Stimulated activated naive CD8-positive, alpha-beta T cell treated with anti-CD3 and anti-CD28 coated beads, Interleukin-15, Interleukin-2, amounts not matched to agents 100 ng/mL and 50 ng/mL, for 24 hours (primary cell): ENCODE measurements around the gene RPL18.
"Not testable (repeated sequence)": the region's sequence is repeated elsewhere in the genome, so short reads cannot be mapped to it uniquely, and the experiment has no call there.

Experiments used
- H3K27ac Mint-ChIP-seq: one replicate; pipeline ENCODE4 v1.8.0; 2021; ENCODE audit warnings: mild to moderate bottlenecking, mixed read lengths
- H3K27me3 Mint-ChIP-seq: one replicate; pipeline ENCODE4 v1.8.0; 2021; ENCODE audit warnings: mixed read lengths
- H3K36me3 Mint-ChIP-seq: one replicate; pipeline ENCODE4 v1.8.0; 2021; ENCODE audit warnings: low read depth, mixed read lengths
- H3K4me1 Mint-ChIP-seq: one replicate; pipeline ENCODE4 v1.8.0; 2021; ENCODE audit warnings: low read depth, mixed read lengths
- H3K4me3 Mint-ChIP-seq: one replicate; pipeline ENCODE4 v1.8.0; 2021; ENCODE audit warnings: mild to moderate bottlenecking, mixed read lengths
- H3K9me3 Mint-ChIP-seq: one replicate; pipeline ENCODE4 v1.8.0; 2021; ENCODE audit warnings: mixed read lengths

The RPL18 gene

GRCh38 chr19:48636859-48637448 lies 18.0 kb upstream of the RPL18 start, which contains the start of gene DBP:
TSS of gene DBP (minus strand) at chr19:48637379. CDS start at chr19:48636994, 385 bp downstream.
- peak within 1 kb of the TSS; percentile 97 for H3K27ac Mint-ChIP-seq
- peaks cover 62% of the 10 kb centered on the region for H3K4me1 Mint-ChIP-seq
- H3K36me3 Mint-ChIP-seq = no peaks in the 10 kb centered on the region
- no peaks in the 10 kb centered on the region for H3K9me3 Mint-ChIP-seq
- peak within 1 kb of the TSS; percentile 86 for H3K4me3 Mint-ChIP-seq
- H3K27me3 Mint-ChIP-seq = no peaks in the 10 kb centered on the region

GRCh38 chr19:48635966-48636858 lies 17.2 kb upstream of the RPL18 start:
- peaks cover 63% of the 10 kb centered on the region for H3K4me1 Mint-ChIP-seq
- H3K27ac Mint-ChIP-seq = peak overlapping the region; percentile 42
- H3K9me3 Mint-ChIP-seq = no peaks in the 10 kb centered on the region
- no peaks in the 10 kb centered on the region for H3K27me3 Mint-ChIP-seq
- H3K4me3 Mint-ChIP-seq = peak overlapping the region; percentile 86
- no peaks in the 10 kb centered on the region for H3K36me3 Mint-ChIP-seq

DNA sequence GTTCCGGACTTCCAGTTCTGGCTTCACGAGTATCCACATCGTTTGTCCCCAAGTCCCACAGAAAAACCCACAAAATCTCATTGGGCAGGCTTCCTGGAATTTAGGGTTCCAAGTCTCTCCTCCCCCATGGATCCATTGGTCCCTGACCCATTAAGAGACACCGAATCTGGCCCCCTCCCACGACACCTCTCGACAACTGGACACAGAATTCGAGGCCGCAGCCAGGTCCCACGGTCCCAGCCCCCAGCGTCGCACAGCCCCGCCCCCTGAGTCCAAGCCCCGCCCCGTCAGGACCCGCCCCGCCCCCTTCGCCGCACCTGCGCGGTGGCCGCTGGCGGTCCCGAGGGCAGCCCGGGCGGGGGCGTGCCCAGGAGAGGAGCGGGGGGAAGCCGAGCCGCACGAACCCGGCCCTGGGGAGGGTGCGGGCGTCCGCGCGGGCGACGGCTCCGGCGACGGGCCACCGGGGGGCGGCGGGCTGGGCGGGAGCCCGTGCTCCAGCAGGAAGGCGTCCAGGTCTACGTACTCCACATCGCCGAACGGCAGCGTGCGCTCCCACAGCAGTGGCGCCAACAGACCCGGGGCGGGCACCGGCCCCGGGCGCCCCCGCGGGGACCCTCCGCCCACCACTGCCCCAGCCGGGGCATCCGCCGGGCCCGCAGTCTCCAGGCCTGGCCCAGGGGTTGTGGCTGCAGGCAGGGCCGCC lies 16.4 kb upstream of the RPL18 start:
- Mint-ChIP-seq H3K9me3 (no peaks in the 10 kb centered on the region), H3K4me3 (peak overlapping the region; percentile 86), H3K36me3 (no peaks in the 10 kb centered on the region), H3K27me3 (no peaks in the 10 kb centered on the region), H3K27ac (peak overlapping the region; percentile 87), H3K4me1 (peaks cover 70% of the 10 kb centered on the region)

DNA sequence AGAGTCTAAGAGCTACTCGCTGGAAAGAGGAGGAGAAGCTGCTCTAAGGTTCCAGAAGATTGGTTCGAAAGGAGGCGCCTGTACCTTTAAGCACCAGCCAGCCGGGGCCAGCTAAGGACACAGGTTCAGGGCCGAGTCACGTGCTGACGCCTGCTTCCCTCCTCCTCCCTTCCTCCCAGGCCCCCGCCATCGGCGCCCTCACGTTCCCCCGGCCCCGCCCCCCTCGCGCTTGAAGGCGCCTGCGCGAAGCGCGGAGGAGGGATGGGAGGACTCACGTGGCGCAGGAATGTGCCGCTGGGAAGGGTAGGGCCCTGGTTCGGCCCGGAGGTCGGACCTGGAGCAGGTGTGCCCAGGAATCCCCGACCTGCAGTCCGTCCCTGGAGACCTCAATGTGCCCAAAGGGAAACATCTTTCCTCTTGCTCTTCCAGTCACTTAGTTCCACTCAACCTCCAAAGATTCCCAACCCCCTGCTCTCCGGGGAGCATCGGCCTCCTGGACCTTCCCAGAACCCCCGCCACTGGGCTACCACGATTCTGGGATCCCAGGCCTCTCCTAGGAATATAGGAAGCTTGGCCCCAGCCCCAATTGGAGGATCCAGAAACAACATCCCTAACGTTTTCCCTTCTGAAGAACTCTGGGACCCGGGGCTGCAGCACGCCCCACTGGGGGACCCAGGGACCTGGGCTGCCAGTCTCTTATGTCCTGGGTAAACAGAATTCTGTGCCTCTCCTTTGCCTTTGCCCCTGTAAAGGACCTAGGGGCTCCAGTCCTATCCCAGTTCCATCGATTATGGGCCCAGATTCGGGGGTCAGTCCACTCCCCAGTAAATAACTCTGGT lies 15.7 kb upstream of the RPL18 start:
- Mint-ChIP-seq H3K9me3 (no peaks in the 10 kb centered on the region), H3K36me3 (peaks cover 3% of the 10 kb centered on the region), H3K4me1 (peaks cover 69% of the 10 kb centered on the region), H3K27ac (peak overlapping the region; percentile 87), H3K27me3 (no peaks in the 10 kb centered on the region), H3K4me3 (peak overlapping the region; percentile 80)

GRCh38 chr19:48634036-48634342 lies 15.0 kb upstream of the RPL18 start:
- Mint-ChIP-seq H3K36me3 (peaks cover 3% of the 10 kb centered on the region), H3K27ac (peak overlapping the region; percentile 87), H3K4me1 (peaks cover 65% of the 10 kb centered on the region), H3K27me3 (no peaks in the 10 kb centered on the region), H3K9me3 (no peaks in the 10 kb centered on the region), H3K4me3 (peak overlapping the region; percentile 71)

DNA sequence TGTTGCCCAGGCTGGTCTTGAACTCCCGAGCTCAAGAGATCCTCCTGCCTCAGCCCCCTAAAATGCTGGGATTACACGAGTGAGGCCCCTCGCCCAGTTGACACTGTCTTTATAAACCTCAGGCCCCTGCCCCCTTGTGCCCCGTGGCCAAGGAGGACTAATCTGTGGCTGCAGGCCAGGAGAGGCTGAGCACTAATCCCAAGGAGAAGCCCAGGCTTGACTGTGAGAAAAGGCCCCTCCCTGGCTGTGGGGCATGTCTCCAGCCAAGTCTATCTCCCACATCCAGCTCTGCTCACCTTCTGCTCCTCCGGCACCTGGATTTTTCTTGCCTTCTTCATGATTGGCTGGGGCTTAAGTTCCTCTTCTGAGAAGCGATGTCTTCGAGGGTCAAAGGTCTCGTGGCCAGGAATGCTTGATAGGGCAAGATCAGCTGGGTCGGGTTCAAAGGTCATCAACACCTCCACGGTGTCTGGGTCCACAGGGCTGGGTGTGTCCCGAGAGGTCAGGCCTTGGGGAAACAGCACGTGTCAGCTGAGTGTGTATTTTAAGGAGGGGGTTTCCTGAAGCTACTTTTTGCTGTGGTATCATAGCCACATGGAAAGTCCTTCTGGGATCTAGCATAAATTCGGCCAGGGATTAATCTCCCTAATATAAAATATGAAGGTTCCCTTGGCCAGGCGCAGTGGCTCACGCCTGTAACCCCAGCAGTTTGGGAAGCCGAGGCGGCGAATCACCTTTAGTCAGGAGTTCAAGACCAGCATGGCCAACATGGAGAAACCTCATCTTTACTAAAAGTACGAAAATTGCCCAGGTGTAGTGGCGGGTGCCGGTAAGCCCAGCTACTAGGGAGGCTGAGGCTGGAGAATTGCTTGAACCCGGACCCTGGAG lies 14.4 kb upstream of the RPL18 start:
- H3K36me3 Mint-ChIP-seq = peaks cover 3% of the 10 kb centered on the region
- no peaks in the 10 kb centered on the region for H3K9me3 Mint-ChIP-seq
- peaks cover 59% of the 10 kb centered on the region for H3K4me1 Mint-ChIP-seq

GRCh38 chr19:48632692-48633147 lies 13.7 kb upstream of the RPL18 start:
- Mint-ChIP-seq H3K4me3 (no peak overlapping the region), H3K27ac (peak overlapping the region; percentile 77), H3K4me1 (peaks cover 54% of the 10 kb centered on the region), H3K27me3 (no peaks in the 10 kb centered on the region), H3K9me3 (no peaks in the 10 kb centered on the region), H3K36me3 (peaks cover 3% of the 10 kb centered on the region)

More for the DNA sequence above, 14.4 kb upstream of the RPL18 start:
- peak overlapping the region; percentile 87 for H3K27ac Mint-ChIP-seq
- H3K4me3 Mint-ChIP-seq = no peak overlapping the region
- no peaks in the 10 kb centered on the region for H3K27me3 Mint-ChIP-seq

DNA sequence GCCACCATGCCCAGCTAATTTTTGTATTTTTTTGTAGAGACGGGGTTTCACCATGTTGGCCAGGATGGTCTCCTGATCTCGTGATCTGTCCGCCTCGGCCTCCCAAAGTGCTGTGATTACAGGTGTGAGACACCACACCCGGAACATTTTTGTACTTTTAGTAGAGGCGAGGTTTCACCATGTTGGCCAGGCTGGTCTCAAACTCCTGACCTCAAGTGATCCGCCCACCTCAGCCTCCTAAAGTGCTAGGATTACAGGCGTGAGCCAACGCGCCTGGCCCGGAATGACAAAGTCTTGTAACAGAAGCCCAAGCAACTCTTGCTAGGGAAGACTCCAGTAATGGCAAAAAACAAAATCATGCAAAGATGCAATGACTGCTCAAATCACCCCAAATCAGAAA lies 13.3 kb upstream of the RPL18 start:
- not testable (repeated sequence) for H3K4me3 Mint-ChIP-seq, H3K27me3 Mint-ChIP-seq, H3K9me3 Mint-ChIP-seq, H3K36me3 Mint-ChIP-seq
- peak overlapping the region; percentile 77 for H3K27ac Mint-ChIP-seq
- H3K4me1 Mint-ChIP-seq = peaks cover 55% of the 10 kb centered on the region

GRCh38 chr19:48631225-48631624 lies 12.2 kb upstream of the RPL18 start:
- Mint-ChIP-seq H3K27ac (no peak overlapping the region), H3K36me3 (peaks cover 6% of the 10 kb centered on the region), H3K4me3 (no peak overlapping the region), H3K27me3 (no peaks in the 10 kb centered on the region), H3K4me1 (peaks cover 59% of the 10 kb centered on the region), H3K9me3 (no peaks in the 10 kb centered on the region)

DNA sequence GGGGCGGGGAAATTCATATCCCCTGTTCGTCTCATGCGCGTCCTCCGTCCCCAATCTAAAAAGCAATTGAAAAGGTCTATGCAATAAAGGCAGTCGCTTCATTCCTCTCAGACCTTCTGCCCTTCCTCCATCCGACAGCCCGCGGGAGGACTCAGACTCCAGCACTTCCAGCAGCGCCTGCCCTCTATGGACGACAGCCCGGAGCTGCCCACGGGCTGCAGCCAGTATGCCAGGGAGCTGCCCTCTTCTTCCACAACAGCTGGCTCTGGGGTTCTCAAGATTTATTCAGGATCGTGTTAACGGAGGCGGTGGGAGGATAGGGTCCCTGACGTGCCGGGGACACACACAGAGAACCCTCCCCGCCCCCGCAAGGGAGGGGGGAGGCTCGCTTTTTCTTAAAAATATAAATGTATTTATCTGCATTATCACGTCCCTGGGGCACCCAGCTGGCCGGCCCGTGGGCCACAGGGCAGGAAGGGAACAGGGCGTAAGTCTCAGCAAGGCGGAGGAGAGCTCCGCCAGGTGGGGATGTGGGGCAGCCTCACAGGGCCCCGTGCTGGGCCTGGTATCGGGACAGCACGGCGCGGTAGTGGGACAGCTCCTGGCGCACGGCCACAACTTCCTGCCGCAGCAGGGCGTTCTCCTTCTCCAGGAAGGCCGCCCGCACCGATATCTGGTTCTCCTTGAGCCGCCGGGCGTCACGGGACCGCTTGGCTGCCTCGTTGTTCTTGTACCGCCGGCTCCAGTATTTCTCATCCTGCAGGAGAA lies 11.5 kb upstream of the RPL18 start:
- no peak overlapping the region for H3K27ac Mint-ChIP-seq
- H3K27me3 Mint-ChIP-seq = no peaks in the 10 kb centered on the region
- H3K4me1 Mint-ChIP-seq = peaks cover 56% of the 10 kb centered on the region
- peaks cover 7% of the 10 kb centered on the region for H3K36me3 Mint-ChIP-seq
- H3K4me3 Mint-ChIP-seq = no peak overlapping the region
- no peaks in the 10 kb centered on the region for H3K9me3 Mint-ChIP-seq

GRCh38 chr19:48629599-48630295 lies 10.8 kb upstream of the RPL18 start:
- no peak overlapping the region for H3K27ac Mint-ChIP-seq
- no peaks in the 10 kb centered on the region for H3K9me3 Mint-ChIP-seq
- no peaks in the 10 kb centered on the region for H3K27me3 Mint-ChIP-seq
- peaks cover 12% of the 10 kb centered on the region for H3K36me3 Mint-ChIP-seq
- no peak overlapping the region for H3K4me3 Mint-ChIP-seq
- H3K4me1 Mint-ChIP-seq = peaks cover 57% of the 10 kb centered on the region

DNA sequence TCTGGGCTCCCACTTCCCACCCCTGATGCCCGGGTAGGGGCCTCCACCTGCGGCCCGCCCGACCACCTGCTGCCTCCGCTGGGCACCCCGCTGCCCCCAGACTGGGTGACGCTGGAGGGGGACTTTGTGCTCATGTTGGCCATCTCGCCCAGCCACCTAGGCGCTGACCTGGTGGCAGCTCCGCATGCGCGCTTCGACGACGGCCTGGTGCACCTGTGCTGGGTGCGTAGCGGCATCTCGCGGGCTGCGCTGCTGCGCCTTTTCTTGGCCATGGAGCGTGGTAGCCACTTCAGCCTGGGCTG lies 10.3 kb upstream of the RPL18 start:
- peaks cover 57% of the 10 kb centered on the region for H3K4me1 Mint-ChIP-seq

More for the DNA sequence above, 10.3 kb upstream of the RPL18 start:
- no peak overlapping the region for H3K27ac Mint-ChIP-seq
- H3K9me3 Mint-ChIP-seq = no peaks in the 10 kb centered on the region
- H3K27me3 Mint-ChIP-seq = no peaks in the 10 kb centered on the region
- peaks cover 12% of the 10 kb centered on the region for H3K36me3 Mint-ChIP-seq
- no peak overlapping the region for H3K4me3 Mint-ChIP-seq
